NCI-H2081 (cell line): ENCODE results near the gene CSE1L.
"Not testable (repeated sequence)": the region's sequence is repeated elsewhere in the genome, so short reads cannot be mapped to it uniquely, and the experiment has no call there.

Experiments
- DNase-seq, 2 experiments: peaks; one replicate each; lab custom pipeline; 2025; lab: John Stamatoyannopoulos, UW

Gene CSE1L

GRCh38 chr20:49063279-49063678, 17.2 kb downstream of the CSE1L start:
- DNase-seq = no peak

DNA sequence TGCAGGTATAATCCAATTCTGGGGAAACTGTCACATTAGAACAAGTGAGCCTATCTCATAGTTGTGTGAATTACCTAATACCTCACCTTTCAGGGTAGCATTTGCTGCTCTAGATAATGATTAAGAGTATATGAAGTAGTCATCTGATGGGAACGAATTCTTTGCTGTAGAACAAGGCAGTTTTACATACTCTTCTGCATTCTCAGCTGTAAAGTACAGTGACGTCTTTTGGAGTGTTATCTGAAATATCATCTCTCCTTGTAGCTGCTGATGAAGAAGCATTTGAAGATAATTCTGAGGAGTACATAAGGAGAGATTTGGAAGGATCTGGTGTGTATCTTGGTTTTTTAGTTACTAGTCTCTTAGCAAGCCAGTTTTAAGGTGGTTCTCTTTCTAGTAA, 28.4 kb downstream of the CSE1L start:
- DNase-seq = no peak

- DNase-seq = no peak
Measured at GRCh38 chr20:49078310-49078709, 32.2 kb downstream of the CSE1L start.

GRCh38 chr20:49082295-49082694, 36.2 kb downstream of the CSE1L start:
- DNase-seq = not testable (repeated sequence)

GRCh38 chr20:49091104-49091503, 45.0 kb downstream of the CSE1L start:
- DNase-seq = no peak

DNA sequence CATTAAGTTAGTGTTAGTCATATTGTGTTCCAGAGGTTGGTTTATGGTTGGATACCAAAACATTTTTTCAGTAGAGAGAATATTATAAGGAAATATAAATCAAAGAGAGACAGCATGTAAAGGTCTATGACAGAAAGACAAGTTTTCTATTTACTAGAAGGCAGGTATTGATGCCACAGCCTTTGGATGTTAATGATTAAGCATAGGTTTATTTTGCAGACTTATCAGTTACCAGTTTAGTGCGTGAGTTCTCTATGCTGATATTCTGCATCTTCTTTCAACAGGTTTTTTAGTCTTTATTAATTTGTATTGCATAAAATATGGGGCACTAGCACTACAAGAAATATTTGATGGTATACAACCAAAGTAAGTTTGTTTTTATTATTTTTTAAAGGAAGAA, 45.6 kb downstream of the CSE1L start:
- no peak for DNase-seq

GRCh38 chr20:49096203-49096730, 50.2 kb downstream of the CSE1L start:
- no peak for DNase-seq

- no peak for DNase-seq
Measured at GRCh38 chr20:49097159-49097558, 51.0 kb downstream of the CSE1L start.

DNA sequence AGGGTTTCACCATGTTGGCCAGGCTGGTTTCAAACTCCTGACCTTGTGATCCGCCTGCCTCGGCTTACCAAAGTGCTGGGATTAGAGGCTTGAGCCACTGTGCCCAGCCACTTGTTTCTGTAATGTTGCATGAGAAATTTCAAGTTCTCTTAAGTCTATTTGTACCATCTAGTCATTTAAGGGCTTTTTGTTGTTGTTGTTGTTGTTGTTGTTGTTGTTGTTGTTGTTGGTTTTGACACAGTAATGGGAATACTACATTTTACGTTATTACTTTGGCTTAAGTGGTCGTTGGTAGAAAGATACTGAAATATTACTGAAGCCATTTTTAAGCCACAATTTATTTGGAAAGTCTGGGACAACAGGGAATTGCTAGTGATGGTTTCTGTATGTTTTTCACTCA, 52.0 kb downstream of the CSE1L start:
- DNase-seq = no peak

- DNase-seq = no peak
Measured at GRCh38 chr20:49099011-49099410, 52.9 kb downstream of the CSE1L start.

GRCh38 chr20:49100292-49100691, 54.2 kb downstream of the CSE1L start:
- not testable (repeated sequence) for DNase-seq

- DNase-seq = no peak
Measured at GRCh38 chr20:49100972-49101371, 54.9 kb downstream of the CSE1L start.

DNA sequence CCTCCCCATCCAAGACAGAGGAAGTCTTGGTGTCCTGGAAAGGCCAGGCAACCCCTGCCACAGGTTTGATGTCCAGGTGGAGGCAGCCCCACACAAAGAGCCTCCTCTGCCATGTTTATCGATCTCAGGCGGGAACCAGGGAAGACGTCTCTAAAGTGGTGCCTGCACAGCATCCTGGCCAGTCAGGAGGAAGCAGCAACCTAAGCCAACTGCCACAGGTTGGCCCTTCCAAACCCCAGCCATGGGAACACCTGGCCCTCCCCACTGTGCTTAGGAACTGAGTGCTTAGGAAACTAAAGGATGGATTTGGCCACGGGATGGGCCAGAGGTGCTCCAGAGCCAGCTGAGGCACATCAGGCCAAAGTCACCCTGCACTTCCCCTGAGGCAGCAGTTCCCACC, 56.9 kb downstream of the CSE1L start:
- no peak for DNase-seq

GRCh38 chr20:49103647-49104364, 57.7 kb downstream of the CSE1L start:
- no peak for DNase-seq

GRCh38 chr20:49104365-49104648, 58.2 kb downstream of the CSE1L start:
- no peak for DNase-seq

DNA sequence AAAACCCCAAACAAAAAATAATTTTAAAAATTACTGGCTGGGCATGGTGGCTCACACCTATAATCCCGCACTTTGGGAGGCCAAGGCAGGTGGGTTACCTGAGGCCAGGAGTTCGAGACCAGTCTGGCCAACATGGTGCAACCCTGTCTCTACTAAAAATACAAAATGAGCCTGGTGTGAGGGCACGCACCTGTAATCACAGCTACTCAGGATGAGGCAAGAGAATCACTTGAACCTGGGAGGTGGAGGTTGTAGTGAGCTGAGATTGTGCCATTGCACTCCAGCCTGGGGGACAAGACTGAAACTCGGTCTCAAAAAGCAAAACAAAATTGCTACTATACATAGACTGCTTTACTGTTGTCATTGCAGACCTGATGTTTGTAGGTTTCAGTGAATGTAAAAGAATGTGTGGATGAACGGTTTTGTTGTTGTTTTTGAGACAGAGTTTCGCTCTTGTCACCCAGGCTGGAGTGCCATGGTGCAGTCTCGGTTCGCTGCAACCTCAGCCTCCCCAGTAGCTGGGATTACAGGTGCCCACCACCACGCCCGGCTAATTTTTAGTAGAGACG, 59.0 kb downstream of the CSE1L start:
- not testable (repeated sequence) for DNase-seq

DNA sequence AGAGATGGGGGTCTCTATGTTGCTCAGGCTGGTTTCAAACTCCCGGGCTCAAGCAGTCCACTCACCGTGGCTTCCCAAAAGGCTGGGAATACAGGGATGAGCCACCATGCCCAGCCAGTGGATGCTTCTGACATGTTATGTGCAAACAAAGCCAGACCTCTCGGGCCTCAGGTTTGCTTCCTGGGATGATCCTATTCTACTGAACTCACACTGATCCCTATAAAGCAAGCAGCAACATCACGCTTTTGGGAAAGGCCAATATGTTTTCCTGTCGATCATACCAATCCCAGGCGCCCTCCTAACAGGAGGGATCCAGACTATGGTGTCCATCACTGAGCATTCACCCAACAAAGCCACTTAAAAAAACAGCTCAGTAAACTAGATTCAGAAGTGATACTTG, 60.2 kb downstream of the CSE1L start:
- no peak for DNase-seq

DNA sequence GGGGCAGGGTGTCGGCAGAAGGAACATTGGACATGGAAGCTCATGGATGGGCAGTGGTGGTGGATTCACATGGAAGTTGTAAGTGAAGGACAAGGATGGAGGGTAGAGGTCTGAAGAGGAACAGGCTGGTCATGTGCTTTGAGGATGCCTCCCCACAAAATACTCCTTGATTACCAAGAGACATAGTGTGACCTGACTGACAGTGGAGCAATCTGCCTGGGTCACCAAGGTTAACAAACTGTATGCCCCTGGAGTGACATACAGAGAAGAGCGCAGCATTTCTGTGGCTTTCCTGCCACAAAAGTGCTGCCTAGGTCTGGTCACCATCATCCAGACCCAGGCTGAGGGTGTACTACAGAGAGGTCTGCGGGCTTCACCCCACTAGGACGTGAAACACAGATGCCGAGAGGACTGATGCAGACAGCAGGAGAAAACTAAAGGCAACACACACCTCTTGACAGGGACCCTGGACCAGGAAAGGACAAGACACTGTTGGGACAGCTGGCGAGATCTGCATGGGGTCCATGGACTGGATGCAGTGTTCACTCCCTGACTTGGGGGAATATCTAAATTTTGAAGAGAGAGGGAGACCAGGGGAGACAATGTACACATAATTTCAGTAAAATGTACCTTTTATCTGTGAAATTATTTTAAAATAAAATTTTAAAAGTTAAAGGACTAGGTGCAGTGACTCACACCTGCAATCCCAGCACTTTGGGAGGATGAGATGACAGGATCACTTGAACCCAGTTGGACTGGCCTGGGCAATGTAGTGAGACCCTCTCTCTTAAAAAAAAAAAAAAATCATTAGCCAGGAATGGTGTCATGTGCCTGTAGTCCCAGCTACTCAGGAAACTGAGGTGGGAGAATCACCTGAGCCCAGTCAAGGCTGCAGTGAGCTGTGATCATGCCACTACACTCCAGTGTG, 64.9 kb downstream of the CSE1L start:
- no peak for DNase-seq

DNA sequence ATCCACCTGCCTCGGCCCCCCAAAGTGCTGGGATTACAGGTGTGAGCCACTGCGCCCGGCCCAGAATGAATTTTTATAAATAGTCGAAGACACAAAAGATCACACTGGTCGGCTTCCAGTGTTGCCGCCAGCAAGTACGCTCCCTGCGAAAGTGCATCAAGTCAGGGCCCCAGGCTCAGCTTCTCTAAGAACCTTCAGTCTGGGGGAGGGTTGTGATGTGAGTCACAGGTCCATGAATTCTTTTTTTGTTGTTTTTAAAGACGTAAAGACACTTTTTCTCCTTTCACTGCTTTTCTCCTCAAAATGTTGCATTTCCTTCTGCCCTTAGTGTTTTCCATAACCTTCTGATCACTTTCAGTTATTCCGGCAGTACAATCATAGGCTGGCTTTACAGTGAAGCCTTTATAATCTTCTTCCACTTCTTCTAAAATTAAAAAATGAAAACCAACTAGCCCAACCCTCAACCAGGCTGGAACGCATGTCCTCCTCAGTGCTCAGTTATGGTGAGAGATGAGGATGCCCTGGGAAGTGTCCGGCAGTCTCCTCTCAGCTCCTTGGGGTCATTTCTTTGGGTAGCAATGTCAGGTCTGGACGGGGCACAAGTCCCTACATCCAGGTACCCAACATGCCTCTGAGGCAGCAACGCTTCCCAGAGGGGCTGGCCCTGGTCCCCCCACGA, 66.6 kb downstream of the CSE1L start:
- DNase-seq = no peak

DNA sequence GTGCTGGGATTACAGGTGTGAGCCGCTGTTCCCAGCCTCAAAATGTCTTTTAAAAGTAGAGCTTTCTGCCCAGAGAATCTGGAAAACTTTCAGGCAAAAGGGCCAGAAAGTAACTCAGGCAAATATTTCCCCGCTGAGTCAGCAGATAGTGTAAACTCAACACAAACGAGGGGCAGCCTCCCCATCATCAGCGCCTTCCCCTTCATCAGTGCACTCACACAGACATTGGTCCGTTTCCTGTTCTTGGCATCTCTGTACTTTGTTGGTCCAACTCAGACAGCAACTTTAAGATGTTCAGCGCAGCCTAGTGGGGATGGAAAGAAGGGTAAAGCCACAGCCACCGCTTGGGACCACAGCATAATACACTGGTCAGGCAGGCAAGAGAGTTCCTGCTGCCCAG, 69.5 kb downstream of the CSE1L start:
- DNase-seq = no peak

GRCh38 chr20:49118307-49118706, 72.2 kb downstream of the CSE1L start:
- no peak for DNase-seq

GRCh38 chr20:49119988-49120387, 73.9 kb downstream of the CSE1L start:
- no peak for DNase-seq
